Mucosa of gallbladder (tissue), 1 donor: ENCODE results near the gene COL24A1. TPM values are rescaled to one million over a fixed set of nuclear protein-coding genes. Genes with fewer than 3 reads are reported as not detected.

ENCODE experiments used
- DNase-seq: peaks from one replicate; pipeline ENCODE4 v3.0.0-alpha.2; 2020; ENCODE audit warnings: low spot score
- total RNA-seq: library from RNA; stranded (reverse); gene quantifications from one replicate; pipeline ENCODE4 v1.2.1, GENCODE V29; 2021
- donor health status: DM: no; HTN: no; CAD: no.

The COL24A1 gene
- 1.5 TPM for total RNA-seq

DNA sequence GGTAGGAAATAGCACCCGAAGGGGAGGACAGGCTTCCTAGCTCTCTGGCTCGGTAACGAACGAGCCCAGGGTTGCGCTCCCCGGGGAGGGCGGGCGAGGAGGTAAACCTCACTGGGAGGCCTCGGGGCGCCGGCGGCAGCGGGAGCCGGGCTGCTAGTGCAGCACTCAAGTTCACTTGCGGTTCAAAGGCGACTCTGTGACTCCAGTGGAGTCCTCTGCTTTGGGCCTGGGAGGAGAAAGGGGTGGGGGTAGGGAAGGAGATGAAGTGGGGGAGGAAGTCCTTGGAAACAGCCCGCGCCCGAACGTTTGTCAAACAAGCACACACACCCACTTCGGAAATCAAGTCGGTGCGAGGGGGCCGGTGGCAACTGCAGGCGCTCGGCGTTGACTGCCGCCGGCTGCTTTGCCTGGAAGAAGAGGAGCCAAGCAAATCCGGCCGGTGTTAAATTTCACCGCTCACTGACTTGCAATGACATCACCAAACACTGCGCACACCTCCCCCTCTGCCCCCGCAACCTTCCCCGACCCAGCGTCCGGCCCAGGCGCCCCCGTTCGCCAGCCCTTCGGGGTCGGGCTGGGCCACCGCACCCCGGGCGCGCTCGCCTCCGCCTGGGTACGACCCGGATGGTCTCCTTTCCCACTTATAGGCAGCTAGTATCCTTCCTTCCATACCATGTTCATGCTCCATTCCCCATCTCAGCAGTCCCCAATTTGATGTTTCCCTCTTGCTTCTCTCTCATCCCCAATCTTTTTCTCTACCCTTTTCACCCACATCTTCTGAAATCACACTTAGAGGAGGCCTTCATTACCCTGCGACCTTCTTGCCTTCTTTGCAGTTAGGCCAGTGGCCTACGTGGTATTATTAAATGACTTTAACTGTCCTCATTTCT, at the start of gene COL24A1:
COL24A1 (minus strand) TSS at position 207 of the 890 bp plus-strand sequence. CDS start 376 bp downstream, outside the sequence.
- peak; percentile 12 for DNase-seq

DNA sequence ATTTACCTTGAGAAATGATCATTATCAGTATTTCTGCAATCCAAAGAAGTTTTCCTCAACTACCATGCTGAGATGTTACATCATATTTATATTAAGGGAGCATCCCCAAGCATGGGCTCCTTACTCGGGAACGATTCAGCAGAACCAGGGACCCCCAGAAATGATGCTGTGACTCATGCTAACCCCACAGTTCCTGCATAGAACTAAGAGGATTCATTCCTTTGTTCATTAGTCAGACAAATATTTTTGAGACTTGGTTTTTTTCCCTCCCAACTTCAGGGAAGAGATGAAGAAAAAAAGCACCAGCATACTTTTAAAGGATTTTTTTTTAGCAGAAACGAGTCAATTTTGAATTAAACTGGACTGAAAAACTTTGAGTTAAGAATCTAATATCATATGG, 49.2 kb upstream of the COL24A1 start:
- DNase-seq: no peak

- DNase-seq: no peak
Observed at GRCh38 chr1:86202552-86203340, 46.2 kb upstream of the COL24A1 start.

DNA sequence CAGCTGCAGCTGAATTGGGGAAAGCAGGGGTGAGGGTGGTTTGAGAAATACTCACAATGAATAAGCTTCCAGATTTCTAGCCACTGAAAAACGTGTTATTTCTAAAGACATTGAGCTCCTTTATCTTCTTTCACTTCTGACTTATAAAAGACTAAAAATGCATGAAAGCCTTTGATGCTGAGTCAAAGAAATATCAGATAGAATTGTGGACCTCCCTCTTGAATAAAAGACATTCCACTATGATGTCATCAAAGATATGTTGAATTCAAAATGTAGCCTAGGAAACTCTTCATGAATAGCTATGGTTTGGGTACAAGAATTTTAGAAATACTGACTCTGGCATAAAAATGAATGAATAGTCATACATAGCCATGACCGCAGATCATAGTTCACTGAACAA, 44.7 kb upstream of the COL24A1 start:
- no peak for DNase-seq

GRCh38 chr1:86200901-86201300, 44.3 kb upstream of the COL24A1 start:
- DNase-seq: no peak

GRCh38 chr1:86197206-86197855, 40.8 kb upstream of the COL24A1 start:
- no peak for DNase-seq

DNA sequence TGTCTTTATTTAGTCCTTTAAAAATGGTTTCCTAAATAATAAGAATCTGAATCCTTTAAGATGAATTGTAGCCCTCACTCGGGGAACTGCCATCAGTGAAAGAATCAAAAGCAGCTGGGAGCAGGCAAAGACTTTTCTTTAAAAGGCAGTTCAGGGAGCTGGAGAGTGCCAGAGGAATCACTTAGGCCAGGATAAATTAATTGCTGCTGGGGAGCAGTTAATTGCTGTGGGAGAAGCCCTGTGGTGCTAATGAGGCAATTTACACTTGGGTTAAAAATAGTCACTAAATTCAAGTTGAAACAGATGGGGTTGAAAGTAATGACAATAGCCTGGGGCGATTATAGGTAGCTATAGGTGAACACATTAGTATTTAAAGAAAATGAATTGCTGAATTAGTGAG, 38.7 kb upstream of the COL24A1 start:
- DNase-seq: no peak

- DNase-seq: no peak
Observed at GRCh38 chr1:86194491-86195034, 38.0 kb upstream of the COL24A1 start.

DNA sequence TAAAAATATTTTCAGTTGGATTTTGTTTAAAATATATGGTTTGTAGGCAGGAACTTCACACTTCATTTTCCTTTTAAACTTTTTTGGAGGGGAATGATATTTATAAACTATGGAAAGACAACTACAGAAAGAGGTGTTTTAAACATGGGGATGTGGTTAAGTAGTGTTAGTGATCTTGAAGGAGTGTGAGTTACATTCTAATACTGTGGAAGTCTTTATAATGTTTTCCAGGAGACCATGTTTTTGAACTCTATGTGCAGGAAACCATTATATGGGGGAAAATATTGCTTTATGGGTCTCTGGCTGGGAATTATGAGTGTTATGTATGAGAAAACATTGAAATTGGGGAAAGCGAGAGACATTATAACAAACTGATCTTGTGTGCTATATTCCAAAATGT, 35.8 kb upstream of the COL24A1 start:
- no peak for DNase-seq

GRCh38 chr1:86191958-86192357, 35.4 kb upstream of the COL24A1 start:
- DNase-seq: no peak

DNA sequence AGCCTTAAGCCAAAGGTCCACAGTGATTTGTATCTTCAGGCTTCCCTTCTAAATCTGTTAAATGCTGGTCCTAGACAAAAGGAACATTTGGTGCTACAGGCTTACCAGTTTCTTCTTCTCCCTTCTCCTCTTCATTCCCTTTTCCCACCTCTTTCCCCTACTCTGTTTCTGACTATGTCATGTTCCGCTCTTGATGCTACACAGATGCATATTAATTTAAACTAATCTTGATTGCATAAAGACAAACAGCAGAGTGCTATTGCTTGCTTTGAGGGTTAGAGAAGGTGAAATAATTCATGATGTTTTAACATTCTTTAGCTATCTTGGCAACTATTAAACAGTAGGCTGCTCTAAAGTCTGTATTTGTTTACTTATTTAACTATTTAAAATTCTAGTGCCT, 34.3 kb upstream of the COL24A1 start:
- no peak for DNase-seq

DNA sequence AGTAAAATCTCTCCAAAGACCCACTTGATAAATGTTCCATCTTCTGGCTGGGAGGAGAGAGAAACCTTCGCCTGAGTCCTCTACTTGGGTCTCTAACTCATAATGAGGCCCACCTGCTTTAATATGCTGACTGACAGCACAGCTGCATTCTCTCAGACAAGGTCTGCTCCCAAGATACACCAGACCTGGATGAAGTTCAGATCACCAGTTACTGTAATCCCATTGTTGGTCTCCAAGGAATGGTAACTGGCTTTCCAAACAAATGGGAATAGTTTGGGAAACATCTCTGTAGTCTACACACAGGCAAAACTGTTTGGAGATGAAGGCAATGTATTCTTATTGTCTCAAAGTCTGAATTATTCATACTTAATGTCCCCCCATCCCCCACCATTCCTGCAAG, 27.9 kb upstream of the COL24A1 start:
- DNase-seq: no peak

DNA sequence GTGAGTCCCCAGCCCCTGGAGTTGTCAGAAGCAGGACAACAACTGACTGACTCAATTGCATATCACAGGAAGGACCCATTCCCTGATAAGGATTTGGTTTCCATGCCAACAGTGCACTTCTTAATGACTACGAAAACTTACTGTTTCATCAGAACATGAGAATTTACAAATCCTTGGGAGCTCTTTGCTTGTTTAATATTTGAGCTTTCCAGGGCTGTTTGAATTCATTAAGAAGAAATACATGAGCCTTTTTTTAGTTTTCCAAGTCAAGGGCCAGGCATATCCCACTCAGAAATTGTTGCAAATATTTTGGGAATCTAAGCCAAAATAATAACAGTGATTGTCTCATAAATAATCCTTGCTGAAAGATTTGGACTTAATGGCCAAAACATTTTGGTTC, 27.2 kb upstream of the COL24A1 start:
- no peak for DNase-seq

- no peak for DNase-seq
Observed at GRCh38 chr1:86176226-86176625, 19.7 kb upstream of the COL24A1 start.

GRCh38 chr1:86175756-86176155, 19.2 kb upstream of the COL24A1 start:
- DNase-seq: no peak

GRCh38 chr1:86169625-86170024, 13.1 kb upstream of the COL24A1 start:
- DNase-seq: no peak

DNA sequence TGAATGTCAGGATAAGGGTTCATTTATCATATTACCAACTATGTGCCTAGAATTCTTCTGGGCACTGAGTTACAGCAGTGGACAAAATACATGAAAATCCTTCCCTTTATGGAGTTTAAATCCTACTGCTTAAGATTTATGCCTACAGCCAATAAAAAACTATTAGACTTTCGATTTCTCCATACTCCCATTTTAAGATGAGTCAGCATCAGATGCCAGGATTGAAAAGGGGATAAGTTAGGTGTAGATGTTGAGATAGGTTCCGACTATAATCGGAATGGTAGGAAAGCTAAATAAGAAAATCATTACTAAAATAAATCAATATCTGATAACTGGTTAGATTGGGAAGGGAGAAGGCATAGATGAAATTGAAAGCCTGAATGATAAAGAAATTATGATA, 3.2 kb upstream of the COL24A1 start:
- DNase-seq: no peak

- peak; percentile 15 for DNase-seq
Observed at GRCh38 chr1:86155807-86156565, 586 bp downstream of the COL24A1 start.

GRCh38 chr1:86155051-86155806, 1.3 kb downstream of the COL24A1 start:
- no peak for DNase-seq

- no peak for DNase-seq
Observed at GRCh38 chr1:86154571-86155050, 2.0 kb downstream of the COL24A1 start.
